GM12878 (cell line): Measurements from ENCODE around the gene OR5H6. TPM values are rescaled to one million over a fixed set of nuclear protein-coding genes. Genes with fewer than 3 reads are reported as not detected.

Source experiments
- ATAC-seq: fragments of 200-7000 bp; cut with Tn5 transposase; 3 replicates; pipeline ENCODE4 v1.9.1; 2020; ENCODE audit warnings: mild to moderate bottlenecking, moderate library complexity
- BruUV-seq: library from RNA; stranded (reverse); fragments of 400-500 nt; replicated peaks from 2 replicates; lab custom pipeline; 2021; lab: Mats Ljungman, UMichigan
- CTCF ChIA-PET: fragments of 300-600 bp; sonication (Branson Sonifier 250); formaldehyde crosslinking; extraction: SDS; loops from one replicate; lab custom pipeline; 2021; ENCODE audit warnings: inconsistent platforms; lab: Yijun Ruan, JAX
- POLR2A ChIA-PET: fragments of 350-600 bp; formaldehyde crosslinking; extraction: SDS; loops from one replicate; lab custom pipeline; 2021; ENCODE audit warnings: inconsistent platforms; lab: Charles Lee
- RAD21 ChIA-PET: fragments of 300-600 bp; sonication (Branson Sonifier 250); formaldehyde crosslinking; loops from one replicate; lab custom pipeline; 2023; ENCODE audit warnings: antibody characterized with exemption; ENCODE audit not compliant: unreplicated experiment; lab: Charles Lee
- SMC1A ChIA-PET: fragments of 300-600 bp; sonication (Branson Sonifier 250); formaldehyde crosslinking; loops from one replicate; lab custom pipeline; 2023; ENCODE audit not compliant: unreplicated experiment, uncharacterized antibody; lab: Charles Lee
- DNase-seq: peaks from one replicate; pipeline ENCODE4 v3.0.0-alpha.2; 2011; ENCODE audit warnings: low read depth, low spot score
- FAIRE-seq: peaks from 3 replicates; lab custom pipeline; 2011; peaks lifted over from hg19 to GRCh38; lab: Jason Lieb, UNC
- H2AFZ ChIP-seq: 2 replicates; pipeline ENCODE4 v1.6.0; 2011; ENCODE audit warnings: low read depth, low read length, control low read depth; ENCODE audit not compliant: control insufficient read depth
- H3K27ac ChIP-seq: 2 replicates; pipeline ENCODE4 v1.5.1; 2011; ENCODE audit warnings: control low read depth; ENCODE audit not compliant: control insufficient read depth, insufficient read depth
- H3K27me3 ChIP-seq, 2 experiments: replicated peaks in 1 of 2; 2 replicates each; pipeline versions ENCODE4 v1.6.0 to v1.6.1; 2011; ENCODE audit warnings: low read length in 1 of 2; ENCODE audit not compliant: control insufficient read depth in 2 of 2, insufficient read depth in 2 of 2
- H3K36me3 ChIP-seq, 2 experiments: 2 replicates each; pipeline ENCODE4 v1.5.1; 2011; ENCODE audit warnings: low read length in 1 of 2; ENCODE audit not compliant: control insufficient read depth in 2 of 2, insufficient read depth in 2 of 2
- H3K4me1 ChIP-seq: 2 replicates; pipeline ENCODE4 v1.6.1; 2011; ENCODE audit warnings: mild to moderate bottlenecking, low read length, moderate library complexity, mixed read lengths; ENCODE audit not compliant: control insufficient read depth, insufficient read depth
- H3K4me2 ChIP-seq: 2 replicates; pipeline ENCODE4 v1.6.0; 2011; ENCODE audit warnings: control low read depth; ENCODE audit not compliant: control insufficient read depth, insufficient read depth
- H3K4me3 ChIP-seq: fragments of 200-600 bp; sonication (generic); 2 replicates; pipeline ENCODE4 v1.5.1; 2016
- H3K79me2 ChIP-seq: 2 replicates; pipeline ENCODE4 v1.6.0; 2011; ENCODE audit warnings: low read length; ENCODE audit not compliant: control insufficient read depth, insufficient read depth
- H3K9ac ChIP-seq: 2 replicates; pipeline ENCODE4 v1.8.0; 2011; ENCODE audit warnings: low read length, control low read depth, mixed read lengths; ENCODE audit not compliant: control insufficient read depth, insufficient read depth
- H3K9me3 ChIP-seq: replicated peaks from 3 replicates; pipeline ENCODE4 v1.5.1; 2011; ENCODE audit warnings: mild to moderate bottlenecking, low read length; ENCODE audit not compliant: control insufficient read depth, insufficient read depth
- H4K20me1 ChIP-seq: 2 replicates; pipeline ENCODE4 v1.6.0; 2011; ENCODE audit not compliant: control insufficient read depth, insufficient read depth
- CBX3 ChIP-seq: fragments of 200-600 bp; sonication (generic); IDR thresholded peaks from 2 replicates; pipeline ENCODE4 v1.6.1; 2016; ENCODE audit warnings: low read depth, borderline replicate concordance
- HCFC1 ChIP-seq: fragments of 150-350 bp; IDR thresholded peaks from 2 replicates; pipeline ENCODE4 v1.6.1; 2014; ENCODE audit warnings: low read length
- IRF5 ChIP-seq: fragments of 450-650 bp; IDR thresholded peaks from 2 replicates; pipeline ENCODE4 v1.6.1; 2017; ENCODE audit warnings: borderline replicate concordance
- JUND ChIP-seq: IDR thresholded peaks from 2 replicates; pipeline ENCODE4 v1.6.1; 2012; ENCODE audit warnings: low read depth, mild to moderate bottlenecking, low read length, improper control_type of control experiment, moderate library complexity
- NFIC ChIP-seq: IDR thresholded peaks from 2 replicates; pipeline ENCODE4 v1.6.1; 2012; ENCODE audit warnings: low read depth, mild to moderate bottlenecking, inconsistent platforms, low read length, moderate library complexity
- POLR2AphosphoS2 ChIP-seq: IDR thresholded peaks from 2 replicates; pipeline ENCODE4 v1.6.1; 2011; ENCODE audit warnings: low read depth, mild to moderate bottlenecking, low read length, improper control_type of control experiment, moderate library complexity
- PRDM15 ChIP-seq: fragments of 450-650 bp; formaldehyde crosslinking; IDR thresholded peaks from 2 replicates; pipeline ENCODE4 v1.4.0; 2020; ENCODE audit warnings: mild to moderate bottlenecking, moderate library complexity
- RB1 ChIP-seq: fragments of 450-650 bp; formaldehyde crosslinking; IDR thresholded peaks from 2 replicates; pipeline ENCODE4 v1.6.1; 2017; ENCODE audit warnings: mild to moderate bottlenecking, borderline replicate concordance
- SKIL ChIP-seq: fragments of 450-650 bp; IDR thresholded peaks from 2 replicates; pipeline ENCODE4 v1.6.1; 2017; ENCODE audit warnings: mild to moderate bottlenecking, low read depth, inconsistent platforms; ENCODE audit not compliant: poor library complexity, severe bottlenecking
- SREBF2 ChIP-seq: IDR thresholded peaks from 2 replicates; pipeline ENCODE4 v1.6.1; 2012; ENCODE audit warnings: mild to moderate bottlenecking, low read length
- SRF ChIP-seq, 2 experiments: IDR thresholded peaks; 2 replicates each; pipeline ENCODE4 v1.6.1; 2011; ENCODE audit warnings: low read depth in 2 of 2, low read length in 2 of 2, mild to moderate bottlenecking in 1 of 2, moderate library complexity in 1 of 2
- SUZ12 ChIP-seq: fragments of 200-600 bp; sonication (generic); IDR thresholded peaks from one replicate; pipeline ENCODE4 v1.6.1; 2018; ENCODE audit warnings: antibody characterized with exemption, mild to moderate bottlenecking; ENCODE audit not compliant: unreplicated experiment
- TCF12 ChIP-seq: IDR thresholded peaks from 2 replicates; pipeline ENCODE4 v1.6.1; 2011; ENCODE audit warnings: low read depth, mild to moderate bottlenecking, low read length
- ZBTB33 ChIP-seq: fragments of 450-650 bp; IDR thresholded peaks from 2 replicates; pipeline ENCODE4 v1.6.1; 2017; ENCODE audit warnings: mild to moderate bottlenecking
- WGBS: methylation state at CpG from one replicate; pipeline ENCODE4 v1.1.6; 2016; ENCODE audit warnings: low lambda C conversion rate; ENCODE audit not compliant: insufficient replicate concordance, insufficient coverage; ENCODE audit errors: missing lambda C conversion rate; 5-methylcytosine and 5-hydroxymethylcytosine counted together
- in situ Hi-C: fragments of 300-500 bp; cut with MboI; formaldehyde crosslinking; loops from 9 replicates; pipeline ENCODE4 v1.14.3; 2018; ENCODE audit warnings: mixed read lengths
- intact Hi-C: fragments of 100-400 bp; cut with micrococcal nuclease; formaldehyde crosslinking; loops from one replicate; pipeline ENCODE4 v1.14.2; 2022; ENCODE audit not compliant: unreplicated experiment
- polyA plus RNA-seq, 11 experiments: library from polyadenylated mRNA; depleted of rRNA in 4 of 11; unstranded in 6 of 11; stranded (reverse) in 5 of 11; fragments of >200 nt; fragmentation: Nextera tagmentation in 4 of 11; fragmentation: Illumina TruSeq in 1 of 11; extraction: Ambion mirVana in 4 of 11; extraction: Trizol in 1 of 11; gene quantifications; 1 replicate in 1 of 11; 2 replicates in 10 of 11; pipeline versions ENCODE4 v1.2.1 to v1.2.3, GENCODE V29; 2011 to 2016; ENCODE audit warnings: inconsistent platforms in 2 of 11, missing spikeins in 2 of 11, low read depth in 1 of 11
- total RNA-seq, 4 experiments: library from RNA; depleted of rRNA in 3 of 4; stranded (reverse); fragments of >200 nt in 3 of 4; fragmentation: Illumina TruSeq in 1 of 4; extraction: Trizol in 1 of 4; gene quantifications; 2 replicates each; pipeline versions ENCODE4 v1.2.1 to v1.2.3, GENCODE V29; 2013 to 2021

Gene OR5H6
- total and polyA plus RNA-seq, 10 of the 15 experiments (the other 5 are each of a cell fraction or from before 2014, with no cell fraction given): 1.2 TPM; not detected in 9

- no peak for TF ChIP-seq SRF (IDR thresholded peaks at IDR 0.05; ENCODE audit: low read depth in 2 of 2, low read length in 2 of 2)
- TF ChIP-seq SUZ12: no peak
- no peak for TF ChIP-seq TCF12
- no peak for TF ChIP-seq HCFC1
- no peak for TF ChIP-seq RB1
- no peak for TF ChIP-seq SREBF2
- no peak for TF ChIP-seq JUND
- TF ChIP-seq CBX3: no peak
- no peak for TF ChIP-seq SKIL
- no peak for TF ChIP-seq NFIC
These were observed at the start of gene OR5H6 (continued) for GRCh38 chr3:98263944-98264343.

GRCh38 chr3:98215051-98215450 is 49.0 kb upstream of the OR5H6 start:
- H3K4me3 ChIP-seq: no peak overlapping the region
- CTCF ChIA-PET: no interaction called here
- ATAC-seq: no peak
- H3K79me2 ChIP-seq: no peaks in the 10 kb centered on the region
- FAIRE-seq: no peak
- no peak for DNase-seq
- H3K27me3 ChIP-seq: no peaks in the 10 kb centered on the region
- H3K4me2 ChIP-seq: no peak overlapping the region
- RAD21 ChIA-PET: interaction anchor here (0.9 kb wide), 1 partner anchor 89 kb away, joined by 3 read pairs; no protein-coding TSS in a partner anchor
- H3K9me3 ChIP-seq: no peaks in the 10 kb centered on the region
- H2AFZ ChIP-seq: no peak overlapping the region
- POLR2A ChIA-PET: no interaction called here
- no TSS peak for BruUV-seq
- H3K36me3 ChIP-seq: no peaks in the 10 kb centered on the region
- H3K4me1 ChIP-seq: no peaks in the 10 kb centered on the region
- SMC1A ChIA-PET: interaction anchor here (1.0 kb wide), 2 partner anchors 11 to 15 kb away, joined by 3 to 4 read pairs; no protein-coding TSS in a partner anchor
- intact Hi-C loops: no loop called here
- WGBS: 6% methylated on average over 3 of the region's 3 CpGs
- H3K9ac ChIP-seq: no peak overlapping the region
- no peaks in the 10 kb centered on the region for H4K20me1 ChIP-seq
- no peak overlapping the region for H3K27ac ChIP-seq
- in situ Hi-C loops: no loop called here
- TF ChIP-seq IRF5: no peak
- TF ChIP-seq POLR2AphosphoS2: no peak
- TF ChIP-seq ZBTB33: no peak
- TF ChIP-seq PRDM15 (CRISPR knock-in tag): no peak
